ENCODE measurements around the gene CELF4.

DNA sequence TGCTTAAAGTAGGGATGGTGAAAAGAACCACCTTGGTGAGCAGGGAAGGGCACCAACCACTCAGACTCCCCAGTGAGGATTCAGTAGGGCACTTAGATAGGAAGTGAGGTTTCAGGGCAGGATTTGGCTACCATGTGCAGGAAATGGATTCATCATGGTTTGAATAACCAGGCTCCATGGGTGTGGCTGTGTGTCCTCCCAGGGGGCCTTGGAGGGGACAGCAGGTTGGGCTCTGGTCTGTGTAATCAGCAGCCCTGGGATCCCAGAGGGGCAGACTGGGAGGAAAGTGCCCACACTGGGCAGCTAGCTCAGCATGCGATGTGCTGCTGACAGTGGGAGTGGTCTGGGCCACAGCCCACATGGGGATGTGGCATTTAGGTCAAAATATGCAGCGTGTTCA lies 224.6 kb downstream of the CELF4 start:
- TF ChIP-seq, protein P1, sequence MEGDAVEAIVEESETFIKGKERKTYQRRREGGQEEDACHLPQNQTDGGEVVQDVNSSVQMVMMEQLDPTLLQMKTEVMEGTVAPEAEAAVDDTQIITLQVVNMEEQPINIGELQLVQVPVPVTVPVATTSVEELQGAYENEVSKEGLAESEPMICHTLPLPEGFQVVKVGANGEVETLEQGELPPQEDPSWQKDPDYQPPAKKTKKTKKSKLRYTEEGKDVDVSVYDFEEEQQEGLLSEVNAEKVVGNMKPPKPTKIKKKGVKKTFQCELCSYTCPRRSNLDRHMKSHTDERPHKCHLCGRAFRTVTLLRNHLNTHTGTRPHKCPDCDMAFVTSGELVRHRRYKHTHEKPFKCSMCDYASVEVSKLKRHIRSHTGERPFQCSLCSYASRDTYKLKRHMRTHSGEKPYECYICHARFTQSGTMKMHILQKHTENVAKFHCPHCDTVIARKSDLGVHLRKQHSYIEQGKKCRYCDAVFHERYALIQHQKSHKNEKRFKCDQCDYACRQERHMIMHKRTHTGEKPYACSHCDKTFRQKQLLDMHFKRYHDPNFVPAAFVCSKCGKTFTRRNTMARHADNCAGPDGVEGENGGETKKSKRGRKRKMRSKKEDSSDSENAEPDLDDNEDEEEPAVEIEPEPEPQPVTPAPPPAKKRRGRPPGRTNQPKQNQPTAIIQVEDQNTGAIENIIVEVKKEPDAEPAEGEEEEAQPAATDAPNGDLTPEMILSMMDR (IDR thresholded peaks at IDR 0.05) = no peak
- no peak for TF ChIP-seq POLR2A (IDR thresholded peaks at IDR 0.05)

Data from body of pancreas (tissue), 4 donors.